HepG2 (cell line): ENCODE results near the gene METTL16. TPM values are rescaled to one million over a fixed set of nuclear protein-coding genes. Genes with fewer than 3 reads are reported as not detected.

Experiments used
- GLMP ChIP-seq: sonication (generic); formaldehyde crosslinking; IDR thresholded peaks from 2 replicates; pipeline ENCODE4 v1.9.0; 2021; ENCODE audit warnings: missing genetic modification reagents, mild to moderate bottlenecking, borderline replicate concordance
- KIAA2018 ChIP-seq: sonication (generic); formaldehyde crosslinking; IDR thresholded peaks from 2 replicates; pipeline ENCODE4 v1.5.0; 2020; ENCODE audit warnings: mild to moderate bottlenecking, missing genetic modification reagents, borderline replicate concordance
- MAZ ChIP-seq, 2 experiments: sonication (generic) in 1 of 2; formaldehyde crosslinking in 1 of 2; IDR thresholded peaks; 2 replicates each; pipeline versions ENCODE4 v1.5.0 to v1.6.1; 2012 to 2020; ENCODE audit warnings: low read depth in 2 of 2, mild to moderate bottlenecking in 2 of 2, borderline replicate concordance in 1 of 2, improper control_type of control experiment in 1 of 2, low read length in 1 of 2, missing genetic modification reagents in 1 of 2, moderate library complexity in 1 of 2
- SYNCRIP ChIP-seq: fragments of 200-400 bp; formaldehyde crosslinking; IDR thresholded peaks from 2 replicates; pipeline ENCODE4 v1.6.1; 2018; ENCODE audit warnings: mild to moderate bottlenecking, low read depth, low read length; ENCODE audit not compliant: insufficient read depth
- ZBTB37 ChIP-seq: sonication (generic); formaldehyde crosslinking; IDR thresholded peaks from 2 replicates; pipeline ENCODE4 v1.4.0; 2020; ENCODE audit warnings: mild to moderate bottlenecking, missing genetic modification reagents
- ZHX1 ChIP-seq: sonication (generic); formaldehyde crosslinking; IDR thresholded peaks from 2 replicates; pipeline ENCODE4 v1.8.1; 2022; ENCODE audit warnings: low read depth, mild to moderate bottlenecking, missing genetic modification reagents
- ZNF224 ChIP-seq: sonication (generic); formaldehyde crosslinking; IDR thresholded peaks from 2 replicates; pipeline ENCODE4 v1.5.0; 2020; ENCODE audit warnings: mild to moderate bottlenecking, missing genetic modification reagents
- ZNF367 ChIP-seq: sonication (generic); formaldehyde crosslinking; IDR thresholded peaks from 2 replicates; pipeline ENCODE4 v1.4.0; 2020; ENCODE audit warnings: missing genetic modification reagents, borderline replicate concordance
- ZNF740 ChIP-seq: sonication (generic); formaldehyde crosslinking; IDR thresholded peaks from 2 replicates; pipeline ENCODE4 v1.4.0; 2020; ENCODE audit warnings: missing genetic modification reagents
- ZNF850 ChIP-seq: sonication (generic); formaldehyde crosslinking; conservative IDR thresholded peaks from 2 replicates; pipeline ENCODE4 v1.9.0; 2021; ENCODE audit warnings: mild to moderate bottlenecking, missing genetic modification reagents
- polyA plus RNA-seq, 8 experiments: library from polyadenylated mRNA; depleted of rRNA in 3 of 8; stranded (reverse) in 7 of 8; unstranded in 1 of 8; fragments of >200 nt; fragmentation: Illumina TruSeq in 4 of 8; extraction: Trizol in 4 of 8; gene quantifications; 2 replicates each; pipeline versions ENCODE4 v1.2.1 to v1.2.3, GENCODE V29; 2011 to 2016; ENCODE audit warnings: low read depth in 4 of 8, missing spikeins in 1 of 8, mixed read lengths in 1 of 8; ENCODE audit not compliant: insufficient read depth in 1 of 8
- total RNA-seq, 5 experiments: library from RNA; depleted of rRNA; stranded (reverse); fragments of >200 nt; fragmentation: Illumina TruSeq; extraction: Trizol; gene quantifications; 2 replicates each; pipeline ENCODE4 v1.2.3, GENCODE V29; 2016; ENCODE audit warnings: low read depth in 1 of 5

Gene METTL16
- total and polyA plus RNA-seq, 2 of the 13 experiments (the other 11 are each of a cell fraction or from before 2014, with no cell fraction given): 11.6 to 18.5 TPM

GRCh38 chr17:2399572-2400473 is 111.9 kb downstream of the METTL16 start (continued):
- TF ChIP-seq KIAA2018 (CRISPR knock-in tag) (no peak), ZBTB37 (CRISPR knock-in tag) (no peak), ZNF367 (CRISPR knock-in tag) (0 out of 2 replicates have a peak, but pooled peaks have one; percentile 78), ZHX1 (CRISPR knock-in tag) (peak; percentile 77; the same call in 1 of the 2 replicates), SYNCRIP (no peak), ZNF740 (CRISPR knock-in tag) (no peak; the same call in 1 of the 2 replicates), ZNF850 (no peak), ZNF224 (CRISPR knock-in tag) (no peak), MAZ (IDR thresholded peaks at IDR 0.05; ENCODE audit: borderline replicate concordance, low read depth, low read length) (peak; percentile 74), MAZ (CRISPR knock-in tag; IDR thresholded peaks at IDR 0.05; ENCODE audit: low read depth) (peak; percentile 93), GLMP (CRISPR knock-in tag) (no peak)
